Pulmonary artery endothelial cell (primary cell): ENCODE data around the gene S100A8. TPM values are rescaled to one million over a fixed set of nuclear protein-coding genes. Genes with fewer than 3 reads are reported as not detected.
"Not testable (repeated sequence)": the region's sequence is repeated elsewhere in the genome, so short reads cannot be mapped to it uniquely, and the experiment has no call there.

Source experiments
- DNase-seq: peaks from one replicate; pipeline ENCODE4 v3.0.0-alpha.2; 2011; ENCODE audit warnings: low read depth, low spot score
- total RNA-seq: library from RNA; depleted of rRNA; stranded (reverse); fragments of >200 nt; gene quantifications from 2 replicates; pipeline ENCODE4 v1.2.3, GENCODE V29; 2014

The S100A8 gene
- total RNA-seq, 1 donor from 2014 or later, result not detected

GRCh38 chr1:153417136-153417888, 26.4 kb upstream of the S100A8 start:
- DNase-seq, result no peak

DNA sequence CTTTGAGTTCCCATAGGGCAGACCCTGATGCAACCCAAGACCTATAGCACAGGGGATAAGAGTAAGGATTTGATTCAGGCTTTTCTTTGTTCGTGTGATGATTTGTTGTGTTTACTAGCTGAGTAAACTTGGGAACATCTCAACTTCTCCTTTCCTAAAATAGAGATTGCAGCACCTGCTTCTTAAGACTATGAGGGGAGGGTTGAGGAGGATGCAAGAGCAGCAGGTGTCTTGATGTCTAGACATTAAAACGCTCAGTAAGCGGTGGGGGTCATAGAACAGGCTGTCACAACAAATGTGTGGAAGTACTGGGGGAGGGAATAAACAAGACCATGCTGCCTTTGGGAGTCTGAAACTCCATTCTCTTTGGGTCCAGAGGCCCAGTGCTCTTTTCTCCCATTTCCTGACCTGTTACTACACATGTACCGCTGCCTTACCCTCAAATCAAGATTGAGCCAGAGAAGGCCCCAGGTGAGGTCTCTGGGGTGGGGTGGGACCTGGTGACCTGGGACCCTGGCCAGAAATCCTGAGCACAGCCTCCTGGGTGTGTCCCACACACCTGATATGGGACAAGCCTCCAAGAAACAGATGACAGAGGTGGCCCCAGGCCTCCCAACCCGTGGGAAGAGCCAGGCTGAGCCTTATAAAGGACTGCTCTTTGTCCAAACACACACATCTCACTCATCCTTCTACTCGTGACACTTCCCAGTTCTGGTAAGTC, 25.1 kb upstream of the S100A8 start, which contains the start of gene S100A7A:
Gene S100A7A, plus strand, starts transcription at position 671 of the 721 bp plus-strand sequence. CDS start 1,563 bp downstream, outside the sequence.
- DNase-seq, result no peak

GRCh38 chr1:153413961-153414360, 23.1 kb upstream of the S100A8 start:
- DNase-seq, result not testable (repeated sequence)

DNA sequence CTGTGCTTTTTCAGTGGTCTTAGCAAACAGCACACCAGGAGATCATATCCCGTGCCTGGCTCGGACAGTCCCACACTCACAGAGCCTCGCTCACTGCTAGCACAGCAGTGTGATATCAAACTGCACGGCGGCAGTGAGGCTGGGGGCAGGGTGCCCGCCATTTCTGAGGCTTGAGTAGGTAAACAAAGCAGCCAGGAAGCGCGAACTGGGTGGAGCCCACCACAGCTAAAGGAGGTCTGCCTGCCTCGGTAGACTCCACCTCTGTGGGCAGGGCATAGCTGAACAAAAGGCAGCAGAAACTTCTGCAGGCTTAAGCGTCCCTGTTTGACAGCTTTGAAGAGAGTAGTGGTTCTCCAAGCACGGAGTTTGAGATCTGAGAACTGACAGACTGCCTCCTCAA, 16.4 kb upstream of the S100A8 start:
- DNase-seq, result not testable (repeated sequence)

- DNase-seq, result not testable (repeated sequence)
Measured at GRCh38 chr1:153405825-153406599, 15.1 kb upstream of the S100A8 start.

- no peak for DNase-seq
Measured at GRCh38 chr1:153404768-153405167, 13.9 kb upstream of the S100A8 start.

- DNase-seq, result no peak
Measured at GRCh38 chr1:153404086-153404635, 13.3 kb upstream of the S100A8 start.

DNA sequence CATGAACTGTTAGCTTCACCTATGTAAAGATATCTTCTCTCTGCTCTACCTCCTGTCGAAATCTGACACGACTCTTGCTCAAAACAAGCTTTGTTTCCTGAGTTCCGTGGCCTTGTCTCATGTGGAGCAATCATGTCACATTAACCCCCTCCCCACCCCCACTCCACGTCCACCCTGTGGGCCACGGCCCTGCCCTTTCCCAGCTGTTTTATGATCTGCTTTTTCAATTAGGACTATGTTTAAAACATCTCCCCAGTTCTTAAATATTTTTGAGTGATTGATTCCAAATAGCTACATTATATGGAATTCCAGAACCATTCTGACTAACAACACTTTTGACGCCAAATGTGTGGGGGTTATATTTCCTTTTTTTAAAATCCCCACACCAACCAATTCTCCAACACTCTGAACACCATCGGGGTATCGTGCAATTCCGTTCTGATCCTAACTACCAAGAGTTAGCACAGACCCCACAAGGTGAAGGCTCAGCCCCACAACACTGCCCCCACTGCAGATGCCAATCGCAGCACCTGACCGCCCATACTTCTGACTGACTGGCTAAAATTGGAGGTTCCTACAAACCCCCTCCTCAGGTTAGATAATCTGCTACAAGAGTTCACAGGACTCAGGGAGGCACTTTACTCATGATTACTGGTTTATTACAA, 12.7 kb upstream of the S100A8 start:
- no peak for DNase-seq

- no peak for DNase-seq
Measured at GRCh38 chr1:153402226-153402625, 11.4 kb upstream of the S100A8 start.

DNA sequence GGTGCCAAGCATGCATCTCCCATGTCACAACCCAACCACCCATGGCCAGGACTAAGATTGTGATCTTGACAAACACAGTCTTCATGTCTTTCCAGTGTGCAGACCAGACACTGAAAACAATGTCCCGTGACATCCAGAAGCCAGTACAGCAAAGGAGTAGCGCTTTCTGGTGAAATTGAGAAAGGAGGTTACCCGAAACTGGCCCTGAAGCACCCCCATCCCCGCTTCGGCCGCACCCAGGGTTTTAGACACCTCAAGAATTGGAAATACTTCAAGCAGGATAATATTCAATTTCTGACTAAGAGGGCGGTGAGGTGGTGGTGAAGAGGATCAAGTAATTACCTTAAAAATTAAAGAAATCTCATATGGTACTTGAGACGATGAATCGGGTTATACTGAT, 10.6 kb upstream of the S100A8 start:
- DNase-seq, result no peak

DNA sequence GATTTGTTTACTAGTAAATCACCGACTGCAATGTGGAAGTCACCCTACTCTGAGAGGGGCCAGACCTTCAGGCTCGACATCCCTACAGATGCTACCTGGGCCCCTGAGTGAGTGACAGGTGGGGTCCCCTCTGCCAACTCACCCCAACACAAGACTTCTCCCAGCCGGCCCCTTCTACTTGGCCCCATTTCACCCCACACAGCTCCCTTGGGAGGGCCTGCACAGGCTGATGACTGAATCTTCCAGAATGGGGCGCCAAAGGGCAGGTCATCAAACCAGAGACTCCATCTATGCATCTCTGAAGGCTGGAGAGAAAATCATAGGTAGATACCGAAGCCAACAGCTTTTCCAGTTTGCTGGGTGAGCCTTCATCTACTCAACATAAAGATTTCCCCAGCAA, 9.4 kb upstream of the S100A8 start:
- DNase-seq, result no peak

- DNase-seq, result no peak
Measured at GRCh38 chr1:153399401-153400055, 8.7 kb upstream of the S100A8 start.

- no peak for DNase-seq
Measured at GRCh38 chr1:153397924-153398651, 7.2 kb upstream of the S100A8 start.

GRCh38 chr1:153397051-153397923, 6.4 kb upstream of the S100A8 start:
- DNase-seq, result no peak

DNA sequence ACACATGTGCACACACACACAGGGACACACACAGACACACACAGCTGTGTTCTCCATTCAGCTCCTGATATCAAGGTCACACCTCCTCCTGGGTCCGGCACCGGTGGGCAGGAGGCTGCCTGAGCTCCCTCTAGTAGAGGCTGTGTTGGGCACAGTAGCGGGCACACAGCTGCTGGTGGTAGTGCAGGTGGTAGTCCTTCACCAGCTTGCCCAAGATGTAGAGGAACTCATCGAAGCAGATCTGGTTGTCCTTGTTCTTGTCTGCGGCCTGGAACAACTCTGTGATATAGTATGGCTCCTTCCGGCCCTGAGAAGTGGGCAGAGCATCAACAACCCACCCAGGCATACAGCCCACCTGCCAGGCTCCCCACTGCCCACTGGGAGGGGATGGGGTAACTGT, 5.6 kb upstream of the S100A8 start:
- DNase-seq, result no peak

DNA sequence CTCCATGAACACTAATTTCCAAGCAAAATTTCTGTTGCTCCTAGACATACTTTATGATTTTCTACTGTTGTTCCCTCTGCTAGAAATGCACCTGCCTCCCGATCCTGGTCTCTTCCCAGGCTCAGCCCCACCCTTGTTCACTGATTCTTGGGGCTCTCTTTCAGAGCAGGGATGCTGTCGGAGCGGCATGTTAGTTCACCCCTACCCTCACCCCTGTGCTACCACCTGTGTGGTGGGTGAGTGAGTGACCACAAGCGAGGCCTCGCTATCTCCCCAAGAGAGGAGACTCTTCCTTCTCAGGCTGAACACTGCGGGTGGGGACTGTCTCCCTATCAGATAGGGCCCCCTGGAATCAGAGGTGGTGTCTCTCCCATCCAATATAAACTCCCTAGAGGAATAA, 4.9 kb upstream of the S100A8 start:
- DNase-seq, result no peak

DNA sequence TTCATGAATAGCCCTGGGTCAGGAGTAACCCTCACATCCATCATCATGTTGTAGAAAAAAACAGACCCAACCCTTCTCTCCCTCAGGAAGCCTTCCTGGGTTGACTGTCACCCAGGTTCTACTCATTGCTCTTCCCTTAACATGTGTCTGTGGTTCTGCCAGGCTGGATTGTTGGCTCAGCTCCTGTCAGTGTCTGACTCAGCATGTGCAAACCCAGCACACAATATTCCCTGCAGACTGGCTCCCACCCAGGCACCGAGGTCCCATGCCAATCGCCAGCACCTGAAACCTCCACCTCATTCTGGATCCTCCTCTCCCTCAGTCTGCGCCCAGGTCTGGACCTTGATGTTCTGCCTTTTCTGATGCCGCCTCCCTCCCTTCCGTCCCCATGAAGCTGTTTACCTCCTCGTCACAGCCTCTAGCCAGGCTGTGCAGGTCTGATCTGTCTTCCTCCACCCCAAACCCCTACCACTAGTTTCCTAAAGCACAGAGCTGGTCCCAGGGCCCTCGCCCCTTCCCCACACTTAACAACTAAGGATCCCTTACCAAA, 4.3 kb upstream of the S100A8 start:
- no peak for DNase-seq

DNA sequence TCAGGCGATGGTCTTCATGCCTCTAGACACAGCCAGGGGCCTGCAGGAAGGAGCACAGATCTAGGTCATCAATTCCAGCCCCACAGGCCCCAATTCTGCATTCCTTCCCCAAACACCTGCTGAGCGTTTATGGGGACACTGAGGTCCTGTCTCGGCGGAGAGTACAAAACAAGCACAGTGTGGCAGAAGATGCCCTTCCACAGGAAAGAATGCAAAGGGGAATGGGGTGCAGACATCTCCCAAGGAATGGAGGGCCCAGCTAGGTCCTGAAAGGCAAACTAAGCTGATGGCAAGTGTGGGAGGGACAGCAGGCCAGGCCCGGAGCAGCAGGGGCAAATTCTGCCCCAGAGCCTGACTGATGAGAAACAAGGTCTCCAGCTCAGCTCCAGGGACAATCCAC, 3.5 kb upstream of the S100A8 start:
- no peak for DNase-seq

- no peak for DNase-seq
Measured at GRCh38 chr1:153393926-153394325, 3.1 kb upstream of the S100A8 start.
